Measurements from ENCODE around the gene ABCG5.

Gene ABCG5

DNA sequence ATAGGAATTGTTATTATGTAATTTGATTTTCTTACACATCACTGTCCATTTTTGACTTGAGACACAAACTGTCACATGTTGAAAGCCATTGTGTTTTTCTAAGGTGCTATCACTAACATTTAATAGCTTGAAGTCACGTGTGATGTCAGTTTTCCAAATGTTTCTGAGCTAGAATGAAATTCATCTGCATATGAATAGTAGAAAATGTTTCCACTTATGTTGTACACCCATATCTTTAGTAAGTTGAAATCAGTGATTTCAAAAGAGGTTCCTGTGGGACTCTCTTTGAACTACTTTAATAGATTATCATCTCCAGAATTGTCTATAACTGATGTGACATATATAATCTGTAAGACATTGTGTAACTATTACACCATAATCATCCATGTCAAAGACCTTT, 27.8 kb downstream of the ABCG5 start:
- no peak for DNase-seq (ENCODE audit: low read depth)
- no peak overlapping the region for H3K4me3 ChIP-seq (replicated peaks; ENCODE audit: low read depth, low read length)
- no peak for TF ChIP-seq CTCF (IDR thresholded peaks at IDR 0.05; ENCODE audit: low read length, missing control alignments)

DNA sequence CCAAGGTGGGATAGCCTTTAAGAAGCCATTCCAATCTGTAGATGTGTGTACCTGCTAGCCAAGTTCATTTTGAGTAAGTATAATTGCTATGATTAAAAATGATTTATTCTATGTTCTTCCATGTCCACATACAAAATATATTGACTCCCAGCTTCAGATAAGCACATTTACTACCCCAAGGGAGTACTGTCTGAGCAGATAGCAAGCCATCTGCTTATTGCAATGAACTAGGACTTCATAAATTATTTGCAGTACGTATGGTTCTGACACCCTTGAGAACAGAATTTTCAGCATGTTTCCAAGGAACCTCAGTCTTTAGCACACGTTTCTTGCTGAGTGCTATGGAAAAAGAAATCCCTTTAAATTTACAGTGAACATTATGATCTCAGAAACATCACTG, 28.2 kb downstream of the ABCG5 start:
- H3K4me3 ChIP-seq (replicated peaks; ENCODE audit: low read depth, low read length): no peak overlapping the region
- no peak for DNase-seq (ENCODE audit: low read depth)
- TF ChIP-seq CTCF (IDR thresholded peaks at IDR 0.05; ENCODE audit: low read length, missing control alignments): no peak

GRCh38 chr2:43806719-43807031, 32.0 kb downstream of the ABCG5 start:
- no peak overlapping the region for H3K4me3 ChIP-seq (replicated peaks; ENCODE audit: low read depth, low read length)
- no peak for TF ChIP-seq CTCF (IDR thresholded peaks at IDR 0.05; ENCODE audit: low read length, missing control alignments)
- DNase-seq (ENCODE audit: low read depth): no peak

DNA sequence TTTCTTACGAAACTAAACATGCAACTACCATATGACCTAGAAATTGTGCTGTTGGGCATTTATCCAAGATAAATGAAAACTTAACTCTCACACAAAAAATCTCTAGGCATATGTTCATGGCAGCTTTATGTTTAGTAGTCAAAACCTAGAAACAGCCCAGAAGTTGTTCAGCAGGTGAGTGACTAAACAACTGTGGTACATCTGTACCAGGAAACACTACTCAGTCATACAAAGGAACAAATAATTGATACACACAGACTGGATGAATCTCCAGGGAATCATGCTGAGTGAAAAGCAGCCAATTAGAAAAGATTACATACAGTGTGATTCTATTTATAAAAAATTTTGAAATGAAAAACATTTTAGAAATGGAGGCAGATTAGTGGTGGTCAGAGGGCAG, 35.5 kb downstream of the ABCG5 start:
- TF ChIP-seq CTCF (IDR thresholded peaks at IDR 0.05; ENCODE audit: low read length, missing control alignments): no peak
- H3K4me3 ChIP-seq (replicated peaks; ENCODE audit: low read depth, low read length): no peak overlapping the region
- DNase-seq (ENCODE audit: low read depth): peak; percentile 3

- DNase-seq (ENCODE audit: low read depth): no peak
- H3K4me3 ChIP-seq (replicated peaks; ENCODE audit: low read depth, low read length): no peak overlapping the region
- TF ChIP-seq CTCF (IDR thresholded peaks at IDR 0.05; ENCODE audit: low read length, missing control alignments): no peak
Observed at GRCh38 chr2:43802135-43802534, 36.5 kb downstream of the ABCG5 start.

GRCh38 chr2:43800894-43801293, 37.7 kb downstream of the ABCG5 start:
- no peak overlapping the region for H3K4me3 ChIP-seq (replicated peaks; ENCODE audit: low read depth, low read length)
- no peak for TF ChIP-seq CTCF (IDR thresholded peaks at IDR 0.05; ENCODE audit: low read length, missing control alignments)
- no peak for DNase-seq (ENCODE audit: low read depth)

DNA sequence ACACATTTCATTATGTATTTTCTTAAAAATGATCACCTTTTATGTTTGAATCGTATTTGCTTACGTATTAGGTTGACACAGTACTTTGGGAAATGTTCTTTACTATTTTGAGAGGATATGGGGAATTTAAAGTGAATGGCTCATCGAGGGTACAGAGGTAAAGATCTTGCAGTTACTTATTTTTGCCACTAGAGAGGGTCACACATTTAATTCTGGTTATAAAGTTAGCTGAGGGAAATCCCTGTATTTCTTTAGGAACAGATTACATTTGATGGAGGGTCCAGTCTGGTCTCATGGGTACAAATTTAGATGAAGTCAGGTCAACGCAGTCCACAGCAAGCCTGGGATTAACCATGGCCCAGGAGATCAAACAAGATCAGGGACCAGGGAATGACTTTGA, 40.3 kb downstream of the ABCG5 start:
- TF ChIP-seq CTCF (IDR thresholded peaks at IDR 0.05; ENCODE audit: low read length, missing control alignments): peak; percentile 25
- DNase-seq (ENCODE audit: low read depth): no peak
- no peak overlapping the region for H3K4me3 ChIP-seq (replicated peaks; ENCODE audit: low read depth, low read length)
